Cardiac fibroblast (primary cell): ENCODE measurements around the gene CCDC146.

Experiments
- DNase-seq, 2 donors: peaks; one replicate each; pipeline versions ENCODE4 v3.0.0 to v3.0.0-alpha.2; 2010; ENCODE audit warnings: low read depth in 2 of 2
- H3K4me3 ChIP-seq, 2 donors: replicated peaks in 1 of 2; 1 replicate in 1 of 2; 2 replicates in 1 of 2; pipeline ENCODE4 v1.5.1; 2011; ENCODE audit warnings: low read depth in 2 of 2, low read length in 2 of 2, mild to moderate bottlenecking in 2 of 2, moderate library complexity in 1 of 2
- TF ChIP-seq, protein P1 (sequence below): IDR thresholded peaks from one replicate; pipeline ENCODE4 v1.5.1; 2011; ENCODE audit warnings: low read depth, mild to moderate bottlenecking, low read length, inconsistent platforms

Gene CCDC146

GRCh38 chr7:77320714-77321113 is 198.3 kb downstream of the CCDC146 start:
- TF ChIP-seq, protein P1, sequence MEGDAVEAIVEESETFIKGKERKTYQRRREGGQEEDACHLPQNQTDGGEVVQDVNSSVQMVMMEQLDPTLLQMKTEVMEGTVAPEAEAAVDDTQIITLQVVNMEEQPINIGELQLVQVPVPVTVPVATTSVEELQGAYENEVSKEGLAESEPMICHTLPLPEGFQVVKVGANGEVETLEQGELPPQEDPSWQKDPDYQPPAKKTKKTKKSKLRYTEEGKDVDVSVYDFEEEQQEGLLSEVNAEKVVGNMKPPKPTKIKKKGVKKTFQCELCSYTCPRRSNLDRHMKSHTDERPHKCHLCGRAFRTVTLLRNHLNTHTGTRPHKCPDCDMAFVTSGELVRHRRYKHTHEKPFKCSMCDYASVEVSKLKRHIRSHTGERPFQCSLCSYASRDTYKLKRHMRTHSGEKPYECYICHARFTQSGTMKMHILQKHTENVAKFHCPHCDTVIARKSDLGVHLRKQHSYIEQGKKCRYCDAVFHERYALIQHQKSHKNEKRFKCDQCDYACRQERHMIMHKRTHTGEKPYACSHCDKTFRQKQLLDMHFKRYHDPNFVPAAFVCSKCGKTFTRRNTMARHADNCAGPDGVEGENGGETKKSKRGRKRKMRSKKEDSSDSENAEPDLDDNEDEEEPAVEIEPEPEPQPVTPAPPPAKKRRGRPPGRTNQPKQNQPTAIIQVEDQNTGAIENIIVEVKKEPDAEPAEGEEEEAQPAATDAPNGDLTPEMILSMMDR, result no peak
- H3K4me3 ChIP-seq, result no peak overlapping the region
- DNase-seq, result no peak

DNA sequence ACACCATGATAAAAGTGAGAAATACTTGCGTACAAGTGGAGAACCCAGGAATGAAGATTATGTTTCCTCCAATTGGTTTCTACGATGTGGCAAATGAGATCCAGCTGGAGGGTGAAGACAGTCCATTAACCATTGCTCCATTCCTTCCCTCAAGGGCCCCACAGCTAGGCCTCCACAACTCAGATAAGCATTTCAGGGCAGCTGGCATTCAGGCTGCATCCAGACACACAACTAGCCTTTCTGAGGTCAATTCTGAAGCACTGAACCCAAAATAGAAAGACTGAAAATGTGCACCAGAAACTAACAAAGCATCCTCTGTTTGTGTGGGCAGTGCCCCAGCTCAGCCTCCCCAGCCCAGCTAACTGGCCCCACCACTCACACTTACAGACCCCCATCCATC is 198.9 kb downstream of the CCDC146 start:
- H3K4me3 ChIP-seq, result no peak overlapping the region
- DNase-seq, result peak in 1 of 2 donors; percentile 63
- TF ChIP-seq, protein P1, result no peak

DNA sequence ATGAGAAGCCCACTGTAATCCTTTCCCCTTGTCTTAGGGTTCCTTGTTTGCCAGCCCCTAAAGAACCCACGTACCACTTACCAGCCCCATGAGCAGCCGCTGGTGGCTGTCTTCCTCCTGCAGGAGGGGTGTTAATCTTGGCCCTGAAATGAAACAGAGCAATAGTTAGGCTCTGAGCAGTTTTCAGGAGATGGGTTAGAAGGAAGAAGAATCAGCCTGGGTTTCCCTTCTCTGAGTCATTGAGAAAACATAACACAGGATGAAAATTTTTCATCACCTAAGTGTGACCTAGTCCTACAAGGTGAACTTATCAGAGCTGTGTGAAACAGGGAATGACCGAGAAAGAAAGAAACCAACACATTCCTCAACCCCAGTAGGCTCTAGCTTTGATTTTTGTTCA is 203.7 kb downstream of the CCDC146 start:
- peak; percentile 14 to 56 for DNase-seq
- H3K4me3 ChIP-seq, result no peak overlapping the region
- TF ChIP-seq, protein P1, result no peak

- TF ChIP-seq, protein P1, result no peak
- H3K4me3 ChIP-seq, result no peak overlapping the region
- DNase-seq, result peak; percentile 79 to 89
These were observed 204.9 kb downstream of the CCDC146 start for GRCh38 chr7:77327067-77327931.

DNA sequence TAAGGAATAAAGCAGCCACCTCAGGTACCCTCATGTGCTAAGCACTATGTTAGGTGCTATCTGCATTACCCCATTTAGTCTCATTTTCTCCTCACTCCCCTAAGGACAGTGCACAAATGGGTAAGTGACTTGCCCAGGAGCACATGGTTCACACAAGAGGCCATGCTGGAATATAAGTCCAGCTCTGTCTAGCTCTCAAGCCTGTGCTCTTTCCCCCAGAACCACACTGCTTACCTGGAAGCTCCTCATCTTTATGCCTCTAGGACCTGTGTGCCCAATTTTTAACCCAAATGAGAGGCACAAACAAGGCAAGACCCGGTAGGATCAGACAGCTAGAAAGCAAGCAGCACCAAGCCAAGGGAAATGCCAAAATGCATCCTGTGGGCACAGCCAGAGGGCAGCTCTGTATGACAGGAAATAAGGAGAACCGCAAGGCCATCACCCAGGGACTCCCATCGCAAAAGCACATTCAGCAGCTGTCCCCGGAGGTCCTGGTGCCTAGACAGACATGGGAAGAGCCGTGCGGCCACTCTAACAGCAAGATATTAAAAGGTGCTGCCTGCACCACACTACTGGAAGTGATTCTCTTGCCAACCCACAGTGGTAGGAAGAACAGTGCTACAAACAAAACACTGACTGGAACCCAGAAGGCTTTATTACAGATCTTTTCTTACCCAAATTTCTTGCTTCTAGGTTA is 205.7 kb downstream of the CCDC146 start:
- TF ChIP-seq, protein P1, result no peak

GRCh38 chr7:77328669-77329068 is 206.3 kb downstream of the CCDC146 start:
- peak; percentile 51 for DNase-seq
- TF ChIP-seq, protein P1, result no peak
- H3K4me3 ChIP-seq, result no peak overlapping the region

More for the DNA sequence above, 205.7 kb downstream of the CCDC146 start:
- DNase-seq, result peak in 1 of 2 donors; percentile 17
- H3K4me3 ChIP-seq, result no peak overlapping the region
